GM21381 (cell line): Measurements from ENCODE around the gene TECTB.
"Not testable (repeated sequence)": the region's sequence is repeated elsewhere in the genome, so short reads cannot be mapped to it uniquely, and the experiment has no call there.

ENCODE experiments used
- ATAC-seq: cut with Tn5 transposase; IDR thresholded peaks from one replicate; pipeline ENCODE4 v1.9.1; 2021; ENCODE audit warnings: mild to moderate bottlenecking, moderate library complexity; ENCODE audit not compliant: unreplicated experiment

Gene TECTB

GRCh38 chr10:112283100-112283499 is at the start of gene TECTB:
TECTB (plus strand) TSS chr10:112283400; CDS start chr10:112283735, 335 bp downstream.
- ATAC-seq: no peak

GRCh38 chr10:112235141-112235540 is 48.1 kb upstream of the TECTB start:
- no peak for ATAC-seq

- no peak for ATAC-seq
Measured at GRCh38 chr10:112235920-112236319, 47.3 kb upstream of the TECTB start.

- ATAC-seq: no peak
Measured at GRCh38 chr10:112236486-112236885, 46.7 kb upstream of the TECTB start.

- ATAC-seq: no peak
Measured at GRCh38 chr10:112239347-112239746, 43.9 kb upstream of the TECTB start.

GRCh38 chr10:112240441-112240840 is 42.8 kb upstream of the TECTB start:
- no peak for ATAC-seq

GRCh38 chr10:112241651-112242341 is 41.4 kb upstream of the TECTB start:
- ATAC-seq: no peak

GRCh38 chr10:112242769-112243168 is 40.4 kb upstream of the TECTB start:
- ATAC-seq: no peak

GRCh38 chr10:112243713-112244112 is 39.5 kb upstream of the TECTB start:
- ATAC-seq: no peak

- ATAC-seq: no peak
Measured at GRCh38 chr10:112244197-112244596, 39.0 kb upstream of the TECTB start.

GRCh38 chr10:112247791-112248190 is 35.4 kb upstream of the TECTB start:
- no peak for ATAC-seq

- ATAC-seq: no peak
Measured at GRCh38 chr10:112248584-112249295, 34.5 kb upstream of the TECTB start.

GRCh38 chr10:112249722-112250121 is 33.5 kb upstream of the TECTB start:
- no peak for ATAC-seq

GRCh38 chr10:112250555-112250954 is 32.6 kb upstream of the TECTB start:
- no peak for ATAC-seq

GRCh38 chr10:112251238-112251637 is 32.0 kb upstream of the TECTB start:
- not testable (repeated sequence) for ATAC-seq

GRCh38 chr10:112258407-112258806 is 24.8 kb upstream of the TECTB start:
- ATAC-seq: no peak

GRCh38 chr10:112259688-112260087 is 23.5 kb upstream of the TECTB start:
- no peak for ATAC-seq

- no peak for ATAC-seq
Measured at GRCh38 chr10:112260831-112261230, 22.4 kb upstream of the TECTB start.

GRCh38 chr10:112261281-112261822 is 21.8 kb upstream of the TECTB start:
- ATAC-seq: no peak

GRCh38 chr10:112262546-112262945 is 20.7 kb upstream of the TECTB start:
- ATAC-seq: no peak

GRCh38 chr10:112265745-112266144 is 17.5 kb upstream of the TECTB start:
- ATAC-seq: no peak

GRCh38 chr10:112269266-112269665 is 13.9 kb upstream of the TECTB start:
- no peak for ATAC-seq
